ENCODE measurements around the gene SYNPO2. TPM values are rescaled to one million over a fixed set of nuclear protein-coding genes. Genes with fewer than 3 reads are reported as not detected.

The SYNPO2 gene
- total and polyA plus RNA-seq, 10 of the 15 experiments (the other 5 are each of a cell fraction or from before 2014, with no cell fraction given): 0.04 to 0.34 (median 0.28) TPM

GRCh38 chr4:119028296-119028695 lies 139.6 kb downstream of the SYNPO2 start:
- TF ChIP-seq STAT1 (conservative IDR thresholded peaks at IDR 0.05): no peak
- no peak for TF ChIP-seq CHD4 (IDR thresholded peaks at IDR 0.05)
- no peak for TF ChIP-seq EED (IDR thresholded peaks at IDR 0.05; ENCODE audit: low read depth)
- TF ChIP-seq CBX3 (IDR thresholded peaks at IDR 0.05; ENCODE audit: borderline replicate concordance, low read depth): no peak
- TF ChIP-seq NFYB (IDR thresholded peaks at IDR 0.05; ENCODE audit: insufficient read depth, low read depth, low read length): no peak
- TF ChIP-seq ZNF384 (IDR thresholded peaks at IDR 0.05; ENCODE audit: borderline replicate concordance, low read depth, low read length): no peak
- TF ChIP-seq NBN (IDR thresholded peaks at IDR 0.05): no peak
- TF ChIP-seq, protein P1, sequence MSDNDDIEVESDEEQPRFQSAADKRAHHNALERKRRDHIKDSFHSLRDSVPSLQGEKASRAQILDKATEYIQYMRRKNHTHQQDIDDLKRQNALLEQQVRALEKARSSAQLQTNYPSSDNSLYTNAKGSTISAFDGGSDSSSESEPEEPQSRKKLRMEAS (IDR thresholded peaks at IDR 0.05; ENCODE audit: low read depth, low read length): no peak
- TF ChIP-seq PBX3 (IDR thresholded peaks at IDR 0.05; ENCODE audit: insufficient replicate concordance, low read depth, low read length): no peak
- TF ChIP-seq RUNX3 (IDR thresholded peaks at IDR 0.05; ENCODE audit: low read length): no peak
- no peak for TF ChIP-seq TAF1 (IDR thresholded peaks at IDR 0.05; ENCODE audit: borderline replicate concordance, low read depth, low read length)
- TF ChIP-seq HCFC1 (IDR thresholded peaks at IDR 0.05; ENCODE audit: low read length): no peak
- TF ChIP-seq HSF1 (IDR thresholded peaks at IDR 0.05; ENCODE audit: low read depth, low read length): no peak
- TF ChIP-seq ZNF24 (IDR thresholded peaks at IDR 0.05): no peak
- Histone ChIP-seq H3K36me3 (ENCODE audit: control insufficient read depth in 2 of 2, insufficient read depth in 2 of 2, low read length in 1 of 2) (no peaks in the 10 kb centered on the region), H3K4me2 (ENCODE audit: control insufficient read depth, insufficient read depth) (no peak overlapping the region), H3K9me3 (replicated peaks; ENCODE audit: control insufficient read depth, insufficient read depth, low read length) (no peaks in the 10 kb centered on the region), H3K79me2 (ENCODE audit: control insufficient read depth, insufficient read depth, low read length) (no peaks in the 10 kb centered on the region), H4K20me1 (ENCODE audit: control insufficient read depth, insufficient read depth) (no peaks in the 10 kb centered on the region), H3K27ac (ENCODE audit: control insufficient read depth, insufficient read depth) (no peak overlapping the region), H2AFZ (ENCODE audit: control insufficient read depth, low read depth, low read length) (no peak overlapping the region), H3K4me1 (ENCODE audit: control insufficient read depth, insufficient read depth, low read length) (no peaks in the 10 kb centered on the region; the same call in 1 of the 2 replicates), H3K9ac (ENCODE audit: control insufficient read depth, insufficient read depth, low read length) (no peak overlapping the region), H3K27me3 (replicated peaks in 1 of 2; ENCODE audit: control insufficient read depth in 2 of 2, insufficient read depth in 2 of 2, low read length in 1 of 2) (no peaks in the 10 kb centered on the region), H3K4me3 (no peak overlapping the region)
- intact Hi-C loops (cut with micrococcal nuclease; ENCODE audit: unreplicated experiment): no loop called here
- BruUV-seq (replicated peaks): no TSS peak
- WGBS (ENCODE audit: insufficient coverage, insufficient replicate concordance, low lambda C conversion rate, missing lambda C conversion rate): 0% methylated on average over 2 of the region's 2 CpGs
- in situ Hi-C loops (cut with MboI): no loop called here
- CTCF ChIA-PET: interaction anchor here (0.5 to 4.7 kb wide), 2 partner anchors 12 to 1371 kb away, joined by 3 to 24 read pairs; no protein-coding TSS in a partner anchor
- SMC1A ChIA-PET (ENCODE audit: uncharacterized antibody, unreplicated experiment): no interaction called here
- POLR2A ChIA-PET: no interaction called here
- ATAC-seq: no peak
- no peak for FAIRE-seq
- DNase-seq (ENCODE audit: low read depth, low spot score): no peak
- RAD21 ChIA-PET (ENCODE audit: unreplicated experiment): no interaction called here

All from GM12878 (cell line).